Kidney (tissue), 14 donors: ENCODE measurements around the gene PRCC. TPM values are rescaled to one million over a fixed set of nuclear protein-coding genes. Genes with fewer than 3 reads are reported as not detected.

Source experiments
- DNase-seq, 5 donors: peaks; one replicate each; pipeline ENCODE4 v3.0.0-alpha.2; 2013 to 2020
- FAIRE-seq: peaks from 2 replicates; lab custom pipeline; 2012; peaks lifted over from hg19 to GRCh38; lab: Jason Lieb, UNC
- H3K27ac ChIP-seq, 2 donors: one replicate each; pipeline ENCODE4 v1.7.0; 2013; ENCODE audit warnings: low read depth in 2 of 2, low read length in 2 of 2, inconsistent platforms in 1 of 2
- H3K27me3 ChIP-seq: one replicate; pipeline ENCODE4 v1.7.1; 2013; ENCODE audit warnings: low read length, inconsistent platforms; ENCODE audit not compliant: control insufficient read depth, insufficient read depth
- H3K36me3 ChIP-seq, 3 donors: one replicate each; pipeline versions ENCODE4 v1.7.0 to v1.7.1; 2013; ENCODE audit warnings: low read length in 3 of 3, control low read depth in 1 of 3, inconsistent platforms in 1 of 3; ENCODE audit not compliant: insufficient read depth in 3 of 3, control insufficient read depth in 2 of 3
- H3K4me1 ChIP-seq, 3 donors: one replicate each; pipeline versions ENCODE4 v1.7.0 to v1.7.1; 2013; ENCODE audit warnings: low read length in 3 of 3, inconsistent platforms in 1 of 3, low read depth in 1 of 3; ENCODE audit not compliant: control insufficient read depth in 2 of 3, insufficient read depth in 2 of 3
- H3K4me3 ChIP-seq, 3 donors: one replicate each; pipeline versions ENCODE4 v1.7.0 to v1.8.1; 2013; ENCODE audit warnings: low read length in 3 of 3, control low read depth in 1 of 3, inconsistent platforms in 1 of 3
- H3K9ac ChIP-seq, 3 donors: one replicate each; pipeline versions ENCODE4 v1.7.0 to v1.7.1; 2013; ENCODE audit warnings: low read length in 3 of 3, control low read depth in 1 of 3, inconsistent platforms in 1 of 3
- H3K9me3 ChIP-seq, 3 donors: one replicate each; pipeline versions ENCODE4 v1.7.0 to v1.7.1; 2013; ENCODE audit warnings: low read length in 3 of 3, control low read depth in 1 of 3, inconsistent platforms in 1 of 3; ENCODE audit not compliant: control insufficient read depth in 2 of 3, insufficient read depth in 1 of 3
- intact Hi-C: fragments of 100-400 bp; cut with DNase I; formaldehyde crosslinking; loops from one replicate; pipeline ENCODE4 v1.11.1; 2022
- polyA plus RNA-seq: library from polyadenylated mRNA; stranded (reverse); fragments of 350-450 nt; fragmentation: Illumina TruSeq; extraction: RNeasy Lipid Tissue Mini Kit (QIAGEN cat#74804); gene quantifications from one replicate; pipeline ENCODE4 v1.2.3, GENCODE V29; 2014; ENCODE audit warnings: low read depth, low replicate concordance; ENCODE audit not compliant: insufficient read depth
- total RNA-seq: library from RNA; stranded (reverse); fragmentation: NEBNext Ultra II Directional; extraction: Animal tissue kit (Norgen Biotek cat#: 25700); gene quantifications from one replicate; pipeline ENCODE4 v1.2.1, GENCODE V29; 2021
- TF ChIP-seq, protein P1 (sequence below): IDR thresholded peaks from 3 replicates; pipeline ENCODE4 v1.5.1; 2012; ENCODE audit warnings: mild to moderate bottlenecking, moderate library complexity, borderline replicate concordance; ENCODE audit not compliant: insufficient read depth; ENCODE audit errors: extremely low read depth
- donor health status: control.
- donor health status: control.
- donor health status: control.
- donor health status: control.
- donor health status: control.
- donor health status: DM: yes; HTN: yes; CAD: no.
- donor health status: Normal renal cell carcinoma (clear cell type).

The PRCC gene
- total and polyA plus RNA-seq, 2 donors from 2014 or later, result 50.5 to 52.8 TPM

DNA sequence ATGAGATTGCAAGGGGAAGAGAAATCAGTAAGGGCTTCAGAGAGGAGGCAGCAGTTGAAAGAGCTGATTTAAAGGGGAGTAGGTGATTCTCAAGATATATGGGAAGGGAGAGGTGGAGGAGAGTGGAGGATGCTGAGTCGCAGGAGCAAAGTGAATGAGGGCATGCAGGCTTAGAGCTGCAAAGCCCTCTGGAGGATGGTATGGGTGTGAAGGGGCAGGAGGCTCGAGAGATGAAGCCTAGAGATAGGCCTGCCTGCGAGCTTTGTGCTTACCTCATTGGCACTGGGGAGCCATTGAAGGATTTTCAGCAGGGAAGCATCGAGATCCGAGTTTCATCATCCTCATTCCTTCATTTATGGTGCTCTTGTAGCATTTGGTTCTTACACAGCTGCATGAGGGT is 65.1 kb downstream of the PRCC start:
- DNase-seq (peak in 1 of 5 donors; percentile 17), FAIRE-seq (no peak)
- Histone ChIP-seq H3K9ac (no peak overlapping the region), H3K27ac (no peak overlapping the region), H3K9me3 (no peaks in the 10 kb centered on the region), H3K4me1 (no peaks in the 10 kb centered on the region), H3K4me3 (no peak overlapping the region), H3K36me3 (no peaks in the 10 kb centered on the region), H3K27me3 (peaks cover 2% of the 10 kb centered on the region)
- TF ChIP-seq, protein P1, sequence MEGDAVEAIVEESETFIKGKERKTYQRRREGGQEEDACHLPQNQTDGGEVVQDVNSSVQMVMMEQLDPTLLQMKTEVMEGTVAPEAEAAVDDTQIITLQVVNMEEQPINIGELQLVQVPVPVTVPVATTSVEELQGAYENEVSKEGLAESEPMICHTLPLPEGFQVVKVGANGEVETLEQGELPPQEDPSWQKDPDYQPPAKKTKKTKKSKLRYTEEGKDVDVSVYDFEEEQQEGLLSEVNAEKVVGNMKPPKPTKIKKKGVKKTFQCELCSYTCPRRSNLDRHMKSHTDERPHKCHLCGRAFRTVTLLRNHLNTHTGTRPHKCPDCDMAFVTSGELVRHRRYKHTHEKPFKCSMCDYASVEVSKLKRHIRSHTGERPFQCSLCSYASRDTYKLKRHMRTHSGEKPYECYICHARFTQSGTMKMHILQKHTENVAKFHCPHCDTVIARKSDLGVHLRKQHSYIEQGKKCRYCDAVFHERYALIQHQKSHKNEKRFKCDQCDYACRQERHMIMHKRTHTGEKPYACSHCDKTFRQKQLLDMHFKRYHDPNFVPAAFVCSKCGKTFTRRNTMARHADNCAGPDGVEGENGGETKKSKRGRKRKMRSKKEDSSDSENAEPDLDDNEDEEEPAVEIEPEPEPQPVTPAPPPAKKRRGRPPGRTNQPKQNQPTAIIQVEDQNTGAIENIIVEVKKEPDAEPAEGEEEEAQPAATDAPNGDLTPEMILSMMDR, result no peak
- intact Hi-C loops, result no loop called here

DNA sequence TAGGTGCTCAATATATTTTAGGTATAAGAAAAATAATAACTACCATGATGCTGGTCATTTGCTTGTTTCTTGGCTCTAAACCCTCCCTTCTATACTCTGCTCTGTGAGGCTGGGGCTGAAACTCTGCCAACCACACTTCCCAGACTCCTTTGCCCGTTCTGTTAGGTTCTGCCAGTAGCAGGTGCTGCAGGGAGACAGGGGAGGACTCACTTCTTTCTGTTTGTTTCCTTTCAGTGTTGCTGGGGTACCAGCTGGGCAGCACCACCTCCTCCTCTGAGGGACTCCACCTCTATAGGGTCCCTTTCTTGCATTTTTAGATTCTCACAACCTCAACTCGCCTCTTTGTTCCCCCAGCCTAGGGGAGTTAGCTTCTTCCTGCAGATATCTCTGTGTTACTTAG is 66.3 kb downstream of the PRCC start:
- no peak overlapping the region for H3K9ac ChIP-seq
- DNase-seq (peak in 1 of 5 donors; percentile 10), FAIRE-seq (no peak)
- H3K27ac ChIP-seq, result no peak overlapping the region
- intact Hi-C loops, result no loop called here
- peaks cover 2% of the 10 kb centered on the region for H3K27me3 ChIP-seq
- H3K36me3 ChIP-seq, result no peaks in the 10 kb centered on the region
- no peaks in the 10 kb centered on the region for H3K4me1 ChIP-seq
- H3K9me3 ChIP-seq, result no peaks in the 10 kb centered on the region
- H3K4me3 ChIP-seq, result no peak overlapping the region
- TF ChIP-seq, protein P1, result no peak

DNA sequence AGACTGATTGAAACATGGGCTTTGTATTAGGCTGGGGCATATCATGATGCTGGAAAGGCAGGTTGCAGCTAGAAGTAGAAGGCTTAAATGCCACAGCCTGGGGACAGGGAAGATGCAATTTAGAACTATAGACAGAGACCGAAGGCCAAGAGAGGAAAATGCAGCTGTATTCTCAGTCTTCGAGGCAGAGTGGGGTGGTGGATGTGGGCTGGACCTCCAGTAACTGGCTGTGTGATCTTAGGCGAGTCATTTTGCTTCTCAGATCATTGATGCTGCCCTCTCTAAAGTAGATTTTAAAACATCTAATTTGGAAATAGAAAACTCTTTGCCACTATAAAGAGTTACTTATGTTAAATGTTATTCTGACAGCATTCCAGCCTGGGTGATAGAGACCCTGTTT is 67.0 kb downstream of the PRCC start:
- H3K4me3 ChIP-seq, result no peak overlapping the region
- intact Hi-C loops, result no loop called here
- no peaks in the 10 kb centered on the region for H3K36me3 ChIP-seq
- DNase-seq, result peak in 1 of 5 donors; percentile 3
- H3K9ac ChIP-seq, result no peak overlapping the region
- H3K4me1 ChIP-seq, result no peaks in the 10 kb centered on the region
- no peak for FAIRE-seq
- peaks cover 2% of the 10 kb centered on the region for H3K27me3 ChIP-seq
- TF ChIP-seq, protein P1, result no peak
- H3K9me3 ChIP-seq, result no peaks in the 10 kb centered on the region
- no peak overlapping the region for H3K27ac ChIP-seq

DNA sequence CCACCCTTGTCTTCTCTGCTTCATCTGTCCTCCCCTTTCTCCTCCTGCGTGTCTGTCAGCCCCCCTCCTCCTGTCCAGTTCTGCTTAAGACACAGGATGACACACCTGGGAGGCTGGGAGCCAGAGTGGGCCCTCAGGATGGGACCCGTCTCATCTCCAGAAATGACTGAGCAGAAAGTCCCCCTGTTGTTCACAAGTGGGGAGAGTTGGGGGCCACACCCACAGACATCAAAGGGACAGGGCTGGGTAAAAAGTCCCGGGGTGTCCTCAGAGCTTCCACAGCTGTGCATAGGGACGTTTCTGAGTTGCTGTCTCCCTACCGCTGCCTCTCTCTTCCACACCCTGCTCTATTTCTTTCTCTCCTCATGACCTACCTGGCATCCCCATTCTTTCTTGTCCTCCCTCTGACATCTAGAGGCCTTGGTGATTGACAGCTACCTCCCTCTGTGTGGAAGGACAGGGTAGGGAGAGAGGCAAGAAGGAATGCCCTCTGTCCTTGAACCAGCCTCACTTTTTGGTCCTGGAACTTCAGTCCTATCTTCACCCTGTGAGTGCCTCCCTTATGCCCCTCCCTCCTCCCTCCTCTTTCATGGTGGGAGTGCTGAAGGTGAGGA is 68.8 kb downstream of the PRCC start:
- TF ChIP-seq, protein P1, result no peak
- DNase-seq, result peak in 1 of 5 donors; percentile 29
- Histone ChIP-seq H3K9me3 (no peaks in the 10 kb centered on the region), H3K4me3 (no peak overlapping the region), H3K27ac (no peak overlapping the region), H3K4me1 (no peaks in the 10 kb centered on the region), H3K36me3 (no peaks in the 10 kb centered on the region), H3K9ac (no peak overlapping the region), H3K27me3 (peaks cover 2% of the 10 kb centered on the region)
- intact Hi-C loops, result no loop called here
- no peak for FAIRE-seq
